GM20431 (cell line): ENCODE measurements around the gene TSPAN14.
"Not testable (repeated sequence)": the region's sequence is repeated elsewhere in the genome, so short reads cannot be mapped to it uniquely, and the experiment has no call there.

Experiments
- in situ Hi-C: fragments of 300-500 bp; cut with MseI, MboI; formaldehyde crosslinking; loops from one replicate; pipeline ENCODE4 v1.15.0; 2020; ENCODE audit warnings: low sequenced_read_pairs; ENCODE audit not compliant: unreplicated experiment

Gene TSPAN14

GRCh38 chr10:80517416-80518142 lies 63.5 kb downstream of the TSPAN14 start:
- in situ Hi-C loops: loop anchor here (25.0 kb wide), 1 partner anchor 130 kb away; no protein-coding TSS in a partner anchor

- in situ Hi-C loops: loop anchor here (25.0 kb wide), 1 partner anchor 131 kb away; no protein-coding TSS in a partner anchor
Observed at GRCh38 chr10:80518143-80518806, 64.2 kb downstream of the TSPAN14 start.

GRCh38 chr10:80518807-80519360 lies 64.8 kb downstream of the TSPAN14 start:
- in situ Hi-C loops: loop anchor here (25.0 kb wide), 1 partner anchor 132 kb away; no protein-coding TSS in a partner anchor

GRCh38 chr10:80519936-80520650 lies 66.0 kb downstream of the TSPAN14 start:
- in situ Hi-C loops: loop anchor here (25.0 kb wide), 1 partner anchor 133 kb away; no protein-coding TSS in a partner anchor

GRCh38 chr10:80520661-80521470 lies 66.8 kb downstream of the TSPAN14 start:
- in situ Hi-C loops: loop anchor here (25.0 kb wide), 1 partner anchor 134 kb away; no protein-coding TSS in a partner anchor

- in situ Hi-C loops: loop anchor here (25.0 kb wide), 1 partner anchor 136 kb away; no protein-coding TSS in a partner anchor
Observed at GRCh38 chr10:80522756-80523363, 68.8 kb downstream of the TSPAN14 start.

GRCh38 chr10:80523773-80524172 lies 69.7 kb downstream of the TSPAN14 start:
- in situ Hi-C loops: loop anchor here (25.0 kb wide), 1 partner anchor 136 kb away; no protein-coding TSS in a partner anchor

GRCh38 chr10:80524190-80524909 lies 70.2 kb downstream of the TSPAN14 start:
- in situ Hi-C loops: loop anchor here (25.0 kb wide), 1 partner anchor 137 kb away; no protein-coding TSS in a partner anchor

GRCh38 chr10:80526218-80526617 lies 72.1 kb downstream of the TSPAN14 start:
- in situ Hi-C loops: no loop called here

GRCh38 chr10:80526742-80527141 lies 72.6 kb downstream of the TSPAN14 start:
- in situ Hi-C loops: no loop called here

GRCh38 chr10:80528185-80528700 lies 74.1 kb downstream of the TSPAN14 start:
- in situ Hi-C loops: no loop called here

- in situ Hi-C loops: no loop called here
Observed at GRCh38 chr10:80528901-80529300, 74.8 kb downstream of the TSPAN14 start.

- in situ Hi-C loops: no loop called here
Observed at GRCh38 chr10:80529604-80530003, 75.5 kb downstream of the TSPAN14 start.

- in situ Hi-C loops: no loop called here
Observed at GRCh38 chr10:80530251-80530650, 76.1 kb downstream of the TSPAN14 start.

GRCh38 chr10:80530816-80531215 lies 76.7 kb downstream of the TSPAN14 start:
- in situ Hi-C loops: no loop called here

- in situ Hi-C loops: no loop called here
Observed at GRCh38 chr10:80532571-80532970, 78.5 kb downstream of the TSPAN14 start.

- in situ Hi-C loops: not testable (repeated sequence)
Observed at GRCh38 chr10:80534059-80534458, 79.9 kb downstream of the TSPAN14 start.

- in situ Hi-C loops: not testable (repeated sequence)
Observed at GRCh38 chr10:80534646-80535045, 80.5 kb downstream of the TSPAN14 start.
